Endothelial cell of umbilical vein (primary cell): ENCODE results near the gene VSIR. TPM values are rescaled to one million over a fixed set of nuclear protein-coding genes. Genes with fewer than 3 reads are reported as not detected.

ENCODE experiments used
- BruUV-seq: library from RNA; stranded (reverse); fragments of 400-500 nt; replicated peaks from 2 replicates; lab custom pipeline; 2021; lab: Mats Ljungman, UMichigan
- CTCF ChIA-PET: fragments of 300-600, 350-600 bp; sonication (Branson Sonifier 250); formaldehyde crosslinking; loops from one replicate; lab custom pipeline; 2021; ENCODE audit warnings: antibody characterized with exemption, inconsistent platforms; lab: Charles Lee
- POLR2A ChIA-PET: fragments of 300-600, 350-600 bp; sonication (Branson Sonifier 250); formaldehyde crosslinking; loops from one replicate; lab custom pipeline; 2021; ENCODE audit warnings: antibody characterized with exemption, inconsistent platforms; lab: Charles Lee
- DNase-seq: peaks from one replicate; pipeline ENCODE4 v3.0.0-alpha.2; 2011; ENCODE audit warnings: low read depth, low spot score
- FAIRE-seq: peaks from 2 replicates; lab custom pipeline; 2011; peaks lifted over from hg19 to GRCh38; lab: Jason Lieb, UNC
- H2AFZ ChIP-seq: 2 replicates; pipeline ENCODE4 v1.6.0; 2012; ENCODE audit warnings: low read depth, low read length, control low read depth, inconsistent platforms
- H3K27ac ChIP-seq: 2 replicates; pipeline ENCODE4 v1.5.1; 2011; ENCODE audit warnings: low read depth, mild to moderate bottlenecking, control low read depth, low read length, moderate library complexity; ENCODE audit not compliant: insufficient read depth
- H3K27me3 ChIP-seq, 2 experiments: 2 replicates each; pipeline versions ENCODE4 v1.6.0 to v1.6.1; 2011; ENCODE audit warnings: low read length in 2 of 2, mixed read lengths in 1 of 2; ENCODE audit not compliant: control insufficient read depth in 2 of 2, insufficient read depth in 2 of 2
- H3K36me3 ChIP-seq, 2 experiments: 2 replicates in 1 of 2; 3 replicates in 1 of 2; pipeline ENCODE4 v1.5.1; 2011; ENCODE audit warnings: low read length in 2 of 2, mild to moderate bottlenecking in 1 of 2, moderate library complexity in 1 of 2; ENCODE audit not compliant: control insufficient read depth in 2 of 2, insufficient read depth in 2 of 2; ENCODE audit errors: extremely low read depth in 1 of 2
- H3K4me1 ChIP-seq: 3 replicates; pipeline ENCODE4 v1.5.1; 2011; ENCODE audit warnings: mild to moderate bottlenecking, low read length; ENCODE audit not compliant: control insufficient read depth, insufficient read depth; ENCODE audit errors: extremely low read depth
- H3K4me2 ChIP-seq: 2 replicates; pipeline ENCODE4 v1.6.1; 2011; ENCODE audit warnings: low read length, control low read depth, mixed read lengths; ENCODE audit not compliant: insufficient read depth
- H3K4me3 ChIP-seq, 3 experiments: fragments of 200-600 bp in 1 of 3; sonication (generic), shearing (Covaris generic) in 1 of 3; replicated peaks in 1 of 3; 2 replicates each; pipeline ENCODE4 v1.5.1; 2011 to 2016; ENCODE audit warnings: control low read depth in 3 of 3, low read length in 3 of 3, mild to moderate bottlenecking in 2 of 3, inconsistent platforms in 1 of 3, low read depth in 1 of 3, moderate library complexity in 1 of 3; ENCODE audit not compliant: insufficient read depth in 1 of 3
- H3K79me2 ChIP-seq: 2 replicates; pipeline ENCODE4 v1.6.0; 2012; ENCODE audit warnings: low read length, inconsistent platforms; ENCODE audit not compliant: control insufficient read depth, insufficient read depth
- H3K9ac ChIP-seq: replicated peaks from 2 replicates; pipeline ENCODE3; 2011; ENCODE audit warnings: low read length, control low read depth; ENCODE audit not compliant: insufficient read depth; ENCODE audit errors: extremely low read depth
- H3K9me1 ChIP-seq: replicated peaks from 3 replicates; pipeline ENCODE4 v1.6.0; 2011; ENCODE audit warnings: mild to moderate bottlenecking, low read length; ENCODE audit not compliant: control insufficient read depth, insufficient read depth; ENCODE audit errors: extremely low read depth
- H3K9me3 ChIP-seq: replicated peaks from 2 replicates; pipeline ENCODE4 v1.5.1; 2012; ENCODE audit warnings: low read length, inconsistent platforms; ENCODE audit not compliant: control insufficient read depth, insufficient read depth
- H4K20me1 ChIP-seq: replicated peaks from 2 replicates; pipeline ENCODE3; 2011; ENCODE audit warnings: mild to moderate bottlenecking, low read length; ENCODE audit not compliant: control insufficient read depth, insufficient read depth; ENCODE audit errors: extremely low read depth
- EZH2 ChIP-seq: IDR thresholded peaks from 2 replicates; pipeline ENCODE4 v1.6.1; 2012; ENCODE audit warnings: borderline replicate concordance, low read depth, mild to moderate bottlenecking, moderate library complexity, low read length, inconsistent platforms; ENCODE audit not compliant: severe bottlenecking
- FOS ChIP-seq: IDR thresholded peaks from 2 replicates; pipeline ENCODE4 v1.6.1; 2011; ENCODE audit warnings: mild to moderate bottlenecking, low read length, moderate library complexity, borderline replicate concordance; ENCODE audit not compliant: insufficient read depth
- GATA2 ChIP-seq: IDR thresholded peaks from 2 replicates; pipeline ENCODE4 v1.7.0; 2011; ENCODE audit warnings: low read depth, mild to moderate bottlenecking, moderate library complexity, mixed read lengths, low read length; ENCODE audit not compliant: insufficient read length, insufficient read depth
- JUN ChIP-seq: IDR thresholded peaks from 2 replicates; pipeline ENCODE4 v1.6.1; 2011; ENCODE audit warnings: borderline replicate concordance, low read depth; ENCODE audit not compliant: insufficient read length, insufficient read depth
- MYC ChIP-seq: IDR thresholded peaks from one replicate; pipeline ENCODE4 v1.6.1; 2011; ENCODE audit warnings: mild to moderate bottlenecking, low read depth, low read length
- POLR2A ChIP-seq: IDR thresholded peaks from 2 replicates; pipeline ENCODE4 v1.6.1; 2012; ENCODE audit warnings: low read depth, mild to moderate bottlenecking, control low read depth, low read length
- POLR2AphosphoS5 ChIP-seq: IDR thresholded peaks from 2 replicates; pipeline ENCODE4 v1.6.1; 2012; ENCODE audit warnings: low read depth, mild to moderate bottlenecking, control low read depth, low read length, moderate library complexity; ENCODE audit not compliant: insufficient read depth
- dilution Hi-C: fragments of 300-500 bp; cut with MboI; formaldehyde crosslinking; loops from one replicate; pipeline ENCODE4 v1.15.0; 2019; ENCODE audit warnings: low sequenced_read_pairs; ENCODE audit not compliant: extremely low pct_ligation_motif_present
- intact Hi-C: fragments of 100-400 bp; cut with micrococcal nuclease; formaldehyde crosslinking; loops from one replicate; pipeline ENCODE4 v1.10.0; 2022
- polyA plus RNA-seq, 4 experiments: library from polyadenylated mRNA; depleted of rRNA in 3 of 4; stranded (reverse) in 3 of 4; unstranded in 1 of 4; fragments of >200 nt; gene quantifications; 2 replicates each; pipeline versions ENCODE4 v1.2.1 to v1.2.3, GENCODE V29; 2011 to 2012; ENCODE audit warnings: missing spikeins in 1 of 4
- total RNA-seq: library from RNA; stranded (reverse); gene quantifications from 2 replicates; pipeline ENCODE4 v1.2.3, GENCODE V29; 2021
- TF ChIP-seq, protein P1 (sequence below): IDR thresholded peaks from 2 replicates; pipeline ENCODE4 v1.6.1; 2011; ENCODE audit not compliant: insufficient read depth, insufficient read length
- TF ChIP-seq, protein P2 (sequence below), 2 donors: IDR thresholded peaks; 1 replicate in 1 of 2; 2 replicates in 1 of 2; pipeline ENCODE4 v1.5.1; 2011; ENCODE audit warnings: low read length in 2 of 2, mild to moderate bottlenecking in 2 of 2, moderate library complexity in 2 of 2, control low read depth in 1 of 2, inconsistent platforms in 1 of 2, low read depth in 1 of 2; ENCODE audit not compliant: insufficient read depth in 1 of 2; ENCODE audit errors: extremely low read depth in 1 of 2

The VSIR gene
- total and polyA plus RNA-seq, 2 donors (not counting 3 experiments of a cell fraction or from before 2014, with no cell fraction given), result 4.9 to 6.3 TPM

DNA sequence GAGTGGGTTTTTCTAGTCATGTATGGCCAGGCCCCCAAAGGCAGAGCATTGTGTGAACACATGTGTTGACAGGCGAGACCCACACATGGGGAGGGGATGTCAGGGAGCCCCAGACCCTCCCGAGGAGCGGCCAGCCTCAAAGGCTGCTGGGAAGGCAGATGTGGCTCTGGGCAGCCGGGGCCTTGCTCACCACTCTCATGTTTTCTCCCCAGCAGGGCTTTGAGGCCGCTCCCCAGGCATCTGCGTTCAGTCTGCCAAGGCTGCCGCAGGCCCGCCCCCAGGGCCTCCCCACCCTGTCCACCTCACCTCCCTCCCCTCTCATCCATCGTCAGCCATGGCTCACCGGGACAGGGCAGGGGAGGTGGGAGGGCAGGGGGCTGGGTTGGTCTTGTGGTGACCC, 16.6 kb upstream of the VSIR start:
- DNase-seq, result no peak
- Histone ChIP-seq H3K9me1 (no peaks in the 10 kb centered on the region), H3K4me1 (no peaks in the 10 kb centered on the region), H3K4me2 (no peak overlapping the region), H3K9ac (no peak overlapping the region), H3K27me3 (no peaks in the 10 kb centered on the region), H3K9me3 (no peaks in the 10 kb centered on the region), H3K79me2 (no peaks in the 10 kb centered on the region), H4K20me1 (no peaks in the 10 kb centered on the region), H3K4me3 (no peak overlapping the region), H3K36me3 (no peaks in the 10 kb centered on the region), H2AFZ (no peak overlapping the region), H3K27ac (no peak overlapping the region)
- TF ChIP-seq GATA2 (no peak), POLR2AphosphoS5 (no peak), MYC (no peak), JUN (no peak), EZH2 (no peak), POLR2A (no peak), FOS (no peak)
- TF ChIP-seq, protein P1, sequence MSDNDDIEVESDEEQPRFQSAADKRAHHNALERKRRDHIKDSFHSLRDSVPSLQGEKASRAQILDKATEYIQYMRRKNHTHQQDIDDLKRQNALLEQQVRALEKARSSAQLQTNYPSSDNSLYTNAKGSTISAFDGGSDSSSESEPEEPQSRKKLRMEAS, result no peak
- TF ChIP-seq, protein P2, sequence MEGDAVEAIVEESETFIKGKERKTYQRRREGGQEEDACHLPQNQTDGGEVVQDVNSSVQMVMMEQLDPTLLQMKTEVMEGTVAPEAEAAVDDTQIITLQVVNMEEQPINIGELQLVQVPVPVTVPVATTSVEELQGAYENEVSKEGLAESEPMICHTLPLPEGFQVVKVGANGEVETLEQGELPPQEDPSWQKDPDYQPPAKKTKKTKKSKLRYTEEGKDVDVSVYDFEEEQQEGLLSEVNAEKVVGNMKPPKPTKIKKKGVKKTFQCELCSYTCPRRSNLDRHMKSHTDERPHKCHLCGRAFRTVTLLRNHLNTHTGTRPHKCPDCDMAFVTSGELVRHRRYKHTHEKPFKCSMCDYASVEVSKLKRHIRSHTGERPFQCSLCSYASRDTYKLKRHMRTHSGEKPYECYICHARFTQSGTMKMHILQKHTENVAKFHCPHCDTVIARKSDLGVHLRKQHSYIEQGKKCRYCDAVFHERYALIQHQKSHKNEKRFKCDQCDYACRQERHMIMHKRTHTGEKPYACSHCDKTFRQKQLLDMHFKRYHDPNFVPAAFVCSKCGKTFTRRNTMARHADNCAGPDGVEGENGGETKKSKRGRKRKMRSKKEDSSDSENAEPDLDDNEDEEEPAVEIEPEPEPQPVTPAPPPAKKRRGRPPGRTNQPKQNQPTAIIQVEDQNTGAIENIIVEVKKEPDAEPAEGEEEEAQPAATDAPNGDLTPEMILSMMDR (IDR thresholded peaks at IDR 0.05; ENCODE audit: extremely low read depth in 1 of 2, insufficient read depth in 1 of 2, low read depth in 1 of 2, low read length in 2 of 2), result no peak
- no peak for FAIRE-seq
- intact Hi-C loops, result no loop called here
- ChIA-PET POLR2A (no interaction called here), CTCF (no interaction called here)
- dilution Hi-C loops, result no loop called here
- BruUV-seq, result no TSS peak
